IMR-90 (cell line): Measurements from ENCODE around the gene CLRN3. TPM values are rescaled to one million over a fixed set of nuclear protein-coding genes. Genes with fewer than 3 reads are reported as not detected.

Experiments
- ATAC-seq: fragments of 200-7000 bp; cut with Tn5 transposase; 2 replicates; pipeline ENCODE4 v1.9.1; 2020; ENCODE audit warnings: low read depth, mild to moderate bottlenecking, moderate library complexity
- BruUV-seq: library from RNA; stranded (reverse); fragments of 400-500 nt; replicated peaks from 2 replicates; lab custom pipeline; 2021; lab: Mats Ljungman, UMichigan
- CTCF ChIA-PET: fragments of 300-600 bp; formaldehyde crosslinking; extraction: SDS; loops from one replicate; lab custom pipeline; 2021; ENCODE audit warnings: antibody characterized with exemption; lab: Yijun Ruan, JAX
- POLR2A ChIA-PET: fragments of 300-600 bp; sonication (Branson Sonifier 250); formaldehyde crosslinking; loops from one replicate; lab custom pipeline; 2022; ENCODE audit warnings: antibody characterized with exemption; ENCODE audit not compliant: unreplicated experiment; lab: Charles Lee
- DNase-seq: peaks from one replicate; pipeline ENCODE4 v3.0.0; 2013
- H2AFZ ChIP-seq: replicated peaks from 2 replicates; pipeline ENCODE3; 2013; ENCODE audit warnings: low read length, mild to moderate bottlenecking; ENCODE audit not compliant: poor library complexity
- H2AK5ac ChIP-seq: 2 replicates; pipeline ENCODE4 v1.6.1; 2013; ENCODE audit warnings: low read depth, low read length, inconsistent platforms
- H2AK9ac ChIP-seq: replicated peaks from 2 replicates; pipeline ENCODE3; 2013; ENCODE audit warnings: mild to moderate bottlenecking, low read depth, low read length, moderate library complexity; ENCODE audit not compliant: poor library complexity
- H2BK120ac ChIP-seq: 2 replicates; pipeline ENCODE4 v1.6.1; 2013; ENCODE audit warnings: low read depth, low read length, inconsistent platforms
- H2BK15ac ChIP-seq: 3 replicates; pipeline ENCODE4 v1.6.1; 2013; ENCODE audit warnings: low read depth, low read length, inconsistent platforms
- H2BK20ac ChIP-seq: 2 replicates; pipeline ENCODE4 v1.6.1; 2013; ENCODE audit warnings: low read depth, mild to moderate bottlenecking, inconsistent platforms, low read length, moderate library complexity
- H2BK5ac ChIP-seq: 2 replicates; pipeline ENCODE4 v1.6.1; 2013; ENCODE audit warnings: mild to moderate bottlenecking, low read depth, low read length, inconsistent platforms; ENCODE audit not compliant: poor library complexity, severe bottlenecking
- H3K14ac ChIP-seq: replicated peaks from 2 replicates; pipeline ENCODE4 v1.6.1; 2013; ENCODE audit warnings: low read depth, low read length, inconsistent platforms
- H3K18ac ChIP-seq: 2 replicates; pipeline ENCODE4 v1.6.1; 2013; ENCODE audit warnings: low read depth, low read length, control low read depth
- H3K23ac ChIP-seq: 2 replicates; pipeline ENCODE4 v1.6.1; 2013; ENCODE audit warnings: low read depth, low read length, inconsistent platforms
- H3K27ac ChIP-seq: 2 replicates; pipeline ENCODE4 v1.5.1; 2013; ENCODE audit warnings: mild to moderate bottlenecking, control low read depth, low read length; ENCODE audit not compliant: insufficient read depth
- H3K27me3 ChIP-seq: 2 replicates; pipeline ENCODE4 v1.6.1; 2013; ENCODE audit warnings: low read length; ENCODE audit not compliant: control insufficient read depth, insufficient read depth
- H3K36me3 ChIP-seq: 2 replicates; pipeline ENCODE4 v1.6.1; 2013; ENCODE audit warnings: low read length, mixed read lengths; ENCODE audit not compliant: control insufficient read depth, insufficient read depth
- H3K4ac ChIP-seq: 2 replicates; pipeline ENCODE4 v1.6.1; 2013; ENCODE audit warnings: low read depth, low read length, inconsistent platforms
- H3K4me1 ChIP-seq: 2 replicates; pipeline ENCODE4 v1.6.1; 2013; ENCODE audit warnings: low read length, mixed read lengths; ENCODE audit not compliant: control insufficient read depth, insufficient read depth
- H3K4me2 ChIP-seq: 2 replicates; pipeline ENCODE4 v1.6.1; 2013; ENCODE audit warnings: low read depth, mild to moderate bottlenecking, control low read depth, low read length, moderate library complexity
- H3K4me3 ChIP-seq: 2 replicates; pipeline ENCODE4 v1.5.1; 2013; ENCODE audit warnings: low read depth, mild to moderate bottlenecking, control low read depth, low read length, moderate library complexity; ENCODE audit not compliant: insufficient read depth
- H3K56ac ChIP-seq: 2 replicates; pipeline ENCODE4 v1.6.1; 2013; ENCODE audit warnings: low read length, inconsistent platforms; ENCODE audit not compliant: insufficient read depth; ENCODE audit errors: extremely low read depth
- H3K79me1 ChIP-seq, 2 experiments: 2 replicates each; pipeline ENCODE4 v1.6.1; 2013; ENCODE audit warnings: low read length in 2 of 2, inconsistent platforms in 1 of 2, low read depth in 1 of 2
- H3K9ac ChIP-seq: 2 replicates; pipeline ENCODE4 v1.6.1; 2013; ENCODE audit warnings: low read depth, low read length, control low read depth
- H3K9me1 ChIP-seq: 2 replicates; pipeline ENCODE4 v1.6.1; 2013; ENCODE audit warnings: low read length, inconsistent platforms; ENCODE audit not compliant: insufficient read depth
- H3K9me3 ChIP-seq: 2 replicates; pipeline ENCODE4 v1.6.1; 2013; ENCODE audit warnings: low read length; ENCODE audit not compliant: control insufficient read depth, insufficient read depth
- H4K20me1 ChIP-seq: 2 replicates; pipeline ENCODE4 v1.6.1; 2013; ENCODE audit warnings: low read length, inconsistent platforms; ENCODE audit not compliant: insufficient read depth
- H4K5ac ChIP-seq: 2 replicates; pipeline ENCODE4 v1.6.1; 2013; ENCODE audit warnings: mild to moderate bottlenecking, low read depth, low read length, control low read depth
- H4K8ac ChIP-seq, 2 experiments: 2 replicates each; pipeline ENCODE4 v1.6.1; 2013; ENCODE audit warnings: low read depth in 2 of 2, low read length in 2 of 2, control low read depth in 1 of 2, inconsistent platforms in 1 of 2
- H4K91ac ChIP-seq: 2 replicates; pipeline ENCODE4 v1.6.1; 2013; ENCODE audit warnings: low read depth, low read length, inconsistent platforms; ENCODE audit not compliant: insufficient read depth
- FOS ChIP-seq: fragments of 150-350 bp; IDR thresholded peaks from 2 replicates; pipeline ENCODE4 v1.6.1; 2016; ENCODE audit warnings: low read depth, low read length
- MAFK ChIP-seq: IDR thresholded peaks from 2 replicates; pipeline ENCODE4 v1.6.1; 2012; ENCODE audit warnings: low read depth, low read length, improper control_type of control experiment
- MAZ ChIP-seq: IDR thresholded peaks from 2 replicates; pipeline ENCODE4 v1.6.1; 2012; ENCODE audit warnings: low read depth, mild to moderate bottlenecking, low read length, improper control_type of control experiment, moderate library complexity, borderline replicate concordance
- MXI1 ChIP-seq: IDR thresholded peaks from 2 replicates; pipeline ENCODE4 v1.6.1; 2012; ENCODE audit warnings: low read depth, mild to moderate bottlenecking, low read length, moderate library complexity, borderline replicate concordance
- NFE2L2 ChIP-seq: fragments of 150-350 bp; IDR thresholded peaks from 2 replicates; pipeline ENCODE4 v1.6.1; 2016; ENCODE audit warnings: low read depth, mild to moderate bottlenecking, low read length
- RAD21 ChIP-seq: IDR thresholded peaks from 2 replicates; pipeline ENCODE4 v1.6.1; 2012; ENCODE audit warnings: low read length, improper control_type of control experiment
- RFX5 ChIP-seq: IDR thresholded peaks from 2 replicates; pipeline ENCODE4 v1.8.0; 2012; ENCODE audit warnings: low read depth, mild to moderate bottlenecking, low read length, moderate library complexity
- SMC3 ChIP-seq: fragments of 150-350 bp; IDR thresholded peaks from 2 replicates; pipeline ENCODE4 v1.6.1; 2016; ENCODE audit warnings: low read depth, mild to moderate bottlenecking, antibody characterized with exemption, low read length, moderate library complexity
- USF2 ChIP-seq: fragments of 150-350 bp; IDR thresholded peaks from 2 replicates; pipeline ENCODE4 v1.6.1; 2017; ENCODE audit warnings: mild to moderate bottlenecking, antibody characterized with exemption, low read length, low read depth
- WGBS, 2 experiments: methylation state at CpG; one replicate each; pipeline versions ENCODE4 v1.1.5 to v1.1.7; 2013; ENCODE audit warnings: missing lambda C conversion rate in 2 of 2; ENCODE audit not compliant: insufficient read length in 1 of 2; ENCODE audit errors: extremely low coverage in 2 of 2; 5-methylcytosine and 5-hydroxymethylcytosine counted together
- dilution Hi-C: fragments of 300-500 bp; cut with HindIII; formaldehyde crosslinking; loops from one replicate; pipeline ENCODE4 v1.14.3; 2018; ENCODE audit warnings: low sequenced_read_pairs; ENCODE audit not compliant: unreplicated experiment
- in situ Hi-C: fragments of 300-500 bp; cut with MboI; formaldehyde crosslinking; loops from 3 replicates; pipeline ENCODE4 v1.14.3; 2019; ENCODE audit warnings: low sequenced_read_pairs, inconsistent platforms, mixed read lengths
- intact Hi-C: fragments of 100-400 bp; cut with micrococcal nuclease; formaldehyde crosslinking; loops from 2 replicates; pipeline ENCODE4 v1.10.0; 2022
- polyA plus RNA-seq, 3 experiments: library from polyadenylated mRNA; depleted of rRNA; stranded (reverse); fragments of >200 nt; gene quantifications; 2 replicates each; pipeline ENCODE4 v1.2.3, GENCODE V29; 2012; ENCODE audit warnings: low replicate concordance in 1 of 3
- total RNA-seq: library from RNA; depleted of rRNA; stranded (reverse); fragments of >200 nt; gene quantifications from 2 replicates; pipeline ENCODE4 v1.2.3, GENCODE V29; 2012
- TF ChIP-seq, protein P1 (sequence below): conservative IDR thresholded peaks from 2 replicates; pipeline ENCODE4 v1.5.1; 2012; ENCODE audit warnings: mild to moderate bottlenecking, low read depth, low read length, improper control_type of control experiment
- TF ChIP-seq, protein P2 (sequence below): fragments of 150-350 bp; IDR thresholded peaks from 2 replicates; pipeline ENCODE4 v1.6.1; 2016; ENCODE audit warnings: low read depth, mild to moderate bottlenecking, low read length, moderate library complexity, borderline replicate concordance

The CLRN3 gene
- total and polyA plus RNA-seq, 2 of the 4 experiments (the other 2 are of a cell fraction): not detected

DNA sequence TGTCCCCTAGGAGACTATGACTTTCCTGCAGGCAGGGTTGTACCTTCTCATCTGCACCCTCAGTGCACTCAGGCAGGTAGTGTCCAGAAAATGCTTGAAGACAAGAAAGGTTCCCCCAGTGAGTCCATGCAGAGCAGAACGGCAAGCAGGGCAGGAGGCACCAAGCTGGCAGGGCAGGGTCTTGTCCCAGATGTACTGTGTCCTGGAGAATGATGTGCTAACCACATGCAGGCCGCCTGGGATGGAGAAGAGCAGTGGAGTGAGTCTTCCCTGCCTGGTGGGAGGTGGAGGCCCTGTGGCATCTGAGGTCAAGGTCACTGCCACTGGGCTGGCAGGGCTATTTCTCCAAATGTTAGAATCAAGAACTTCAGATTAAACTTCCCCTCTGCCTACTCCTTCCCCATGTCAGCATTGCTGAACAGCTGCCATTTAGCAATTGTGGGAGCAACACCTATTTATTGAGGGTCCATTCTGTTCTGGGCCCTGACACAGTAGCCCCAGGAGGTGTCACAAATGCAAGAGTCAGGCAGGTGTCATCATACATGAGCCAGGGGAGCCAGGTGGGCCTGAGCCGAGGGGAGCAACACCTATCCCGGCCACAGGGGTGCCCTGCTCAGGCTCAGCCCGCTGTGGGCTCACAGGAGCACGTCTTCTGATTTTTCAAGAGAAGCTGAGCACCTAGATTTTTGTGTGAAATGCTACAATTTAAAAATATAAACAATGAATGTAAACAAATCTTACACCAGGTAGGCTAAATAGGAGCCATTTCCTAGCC is 48.3 kb upstream of the CLRN3 start:
- WGBS, 2 experiments: no CpG with 5 or more reads among the region's 6 CpGs
- BruUV-seq: no TSS peak
- no peak for TF ChIP-seq RFX5
- no peak for TF ChIP-seq MAZ
- TF ChIP-seq SMC3: no peak
- TF ChIP-seq MAFK: no peak
- TF ChIP-seq RAD21: no peak
- TF ChIP-seq, protein P1, sequence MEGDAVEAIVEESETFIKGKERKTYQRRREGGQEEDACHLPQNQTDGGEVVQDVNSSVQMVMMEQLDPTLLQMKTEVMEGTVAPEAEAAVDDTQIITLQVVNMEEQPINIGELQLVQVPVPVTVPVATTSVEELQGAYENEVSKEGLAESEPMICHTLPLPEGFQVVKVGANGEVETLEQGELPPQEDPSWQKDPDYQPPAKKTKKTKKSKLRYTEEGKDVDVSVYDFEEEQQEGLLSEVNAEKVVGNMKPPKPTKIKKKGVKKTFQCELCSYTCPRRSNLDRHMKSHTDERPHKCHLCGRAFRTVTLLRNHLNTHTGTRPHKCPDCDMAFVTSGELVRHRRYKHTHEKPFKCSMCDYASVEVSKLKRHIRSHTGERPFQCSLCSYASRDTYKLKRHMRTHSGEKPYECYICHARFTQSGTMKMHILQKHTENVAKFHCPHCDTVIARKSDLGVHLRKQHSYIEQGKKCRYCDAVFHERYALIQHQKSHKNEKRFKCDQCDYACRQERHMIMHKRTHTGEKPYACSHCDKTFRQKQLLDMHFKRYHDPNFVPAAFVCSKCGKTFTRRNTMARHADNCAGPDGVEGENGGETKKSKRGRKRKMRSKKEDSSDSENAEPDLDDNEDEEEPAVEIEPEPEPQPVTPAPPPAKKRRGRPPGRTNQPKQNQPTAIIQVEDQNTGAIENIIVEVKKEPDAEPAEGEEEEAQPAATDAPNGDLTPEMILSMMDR: no peak
- TF ChIP-seq, protein P2, sequence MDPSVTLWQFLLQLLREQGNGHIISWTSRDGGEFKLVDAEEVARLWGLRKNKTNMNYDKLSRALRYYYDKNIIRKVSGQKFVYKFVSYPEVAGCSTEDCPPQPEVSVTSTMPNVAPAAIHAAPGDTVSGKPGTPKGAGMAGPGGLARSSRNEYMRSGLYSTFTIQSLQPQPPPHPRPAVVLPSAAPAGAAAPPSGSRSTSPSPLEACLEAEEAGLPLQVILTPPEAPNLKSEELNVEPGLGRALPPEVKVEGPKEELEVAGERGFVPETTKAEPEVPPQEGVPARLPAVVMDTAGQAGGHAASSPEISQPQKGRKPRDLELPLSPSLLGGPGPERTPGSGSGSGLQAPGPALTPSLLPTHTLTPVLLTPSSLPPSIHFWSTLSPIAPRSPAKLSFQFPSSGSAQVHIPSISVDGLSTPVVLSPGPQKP: no peak
- TF ChIP-seq USF2: no peak
- TF ChIP-seq NFE2L2: no peak
- TF ChIP-seq FOS: no peak
- no peak for TF ChIP-seq MXI1

More for the DNA sequence above, 48.3 kb upstream of the CLRN3 start:
- Histone ChIP-seq H3K9me3 (no peaks in the 10 kb centered on the region), H3K4me3 (no peak overlapping the region), H3K27me3 (no peaks in the 10 kb centered on the region), H4K8ac (no peak overlapping the region), H2AK5ac (no peak overlapping the region), H3K4me2 (no peak overlapping the region), H2BK5ac (no peak overlapping the region), H3K23ac (no peak overlapping the region), H4K5ac (no peak overlapping the region), H2AK9ac (no peak overlapping the region), H3K36me3 (no peaks in the 10 kb centered on the region), H2BK15ac (no peak overlapping the region), H3K27ac (no peak overlapping the region), H2BK20ac (no peak overlapping the region), H4K91ac (no peak overlapping the region), H2AFZ (no peak overlapping the region), H3K4me1 (no peaks in the 10 kb centered on the region), H3K18ac (no peak overlapping the region), H3K14ac (no peak overlapping the region), H3K4ac (no peak overlapping the region), H3K9ac (no peak overlapping the region), H3K56ac (no peak overlapping the region), H3K79me1 (no peaks in the 10 kb centered on the region), H2BK120ac (no peak overlapping the region), H4K20me1 (no peaks in the 10 kb centered on the region; the same call in 1 of the 2 replicates), H3K9me1 (no peaks in the 10 kb centered on the region)
- dilution Hi-C loops: no loop called here
- no peak for DNase-seq
- POLR2A ChIA-PET: no interaction called here
- ATAC-seq: no peak
- CTCF ChIA-PET: no interaction called here
- intact Hi-C loops: no loop called here
- in situ Hi-C loops: no loop called here
